A673 (cell line): ENCODE data around the gene OXSM. TPM values are rescaled to one million over a fixed set of nuclear protein-coding genes. Genes with fewer than 3 reads are reported as not detected.

Experiments
- BruUV-seq: library from RNA; stranded (reverse); fragments of 400-500 nt; replicated peaks from 2 replicates; lab custom pipeline; 2021; lab: Mats Ljungman, UMichigan
- CTCF ChIA-PET: fragments of 300-600 bp; sonication (Branson Sonifier 250); formaldehyde crosslinking; loops from one replicate; lab custom pipeline; 2022; ENCODE audit warnings: antibody characterized with exemption; lab: Charles Lee
- POLR2A ChIA-PET: fragments of 300-600 bp; sonication (Branson Sonifier 250); formaldehyde crosslinking; loops from one replicate; lab custom pipeline; 2022; ENCODE audit warnings: antibody characterized with exemption; ENCODE audit not compliant: low non-redundant PET; lab: Charles Lee
- DNase-seq: peaks from one replicate; pipeline ENCODE4 v3.0.0-alpha.2; 2015; ENCODE audit warnings: low spot score
- H3K27ac ChIP-seq: fragments of 200-600 bp; sonication (generic); 2 replicates; pipeline ENCODE4 v1.5.1; 2016; ENCODE audit warnings: mixed run types, low read depth, mild to moderate bottlenecking, mixed read lengths, antibody characterized with exemption, low read length; ENCODE audit not compliant: poor library complexity, severe bottlenecking
- H3K27me3 ChIP-seq: fragments of 200-600 bp; sonication (generic); replicated peaks from 2 replicates; pipeline ENCODE4 v1.6.1; 2017; ENCODE audit warnings: mixed run types, low read depth, mild to moderate bottlenecking, mixed read lengths, antibody characterized with exemption, low read length; ENCODE audit not compliant: insufficient read depth, poor library complexity
- H3K36me3 ChIP-seq: fragments of 200-600 bp; sonication (generic); 2 replicates; pipeline ENCODE4 v1.6.1; 2016; ENCODE audit warnings: mixed run types, mild to moderate bottlenecking, mixed read lengths, antibody characterized with exemption, low read length; ENCODE audit not compliant: insufficient read depth, poor library complexity, severe bottlenecking
- H3K4me1 ChIP-seq: fragments of 200-600 bp; sonication (generic); 2 replicates; pipeline ENCODE4 v1.6.1; 2017; ENCODE audit warnings: mixed run types, mild to moderate bottlenecking, mixed read lengths, antibody characterized with exemption, low read length; ENCODE audit not compliant: insufficient read depth, poor library complexity, severe bottlenecking
- H3K4me3 ChIP-seq: fragments of 200-600 bp; sonication (generic); 2 replicates; pipeline ENCODE4 v1.5.1; 2016; ENCODE audit warnings: low read depth, mixed run types, mild to moderate bottlenecking, mixed read lengths, low read length; ENCODE audit not compliant: poor library complexity, severe bottlenecking
- H3K9me3 ChIP-seq: fragments of 200-600 bp; sonication (generic); 2 replicates; pipeline ENCODE4 v1.6.1; 2016; ENCODE audit warnings: mixed run types, low read depth, mild to moderate bottlenecking, mixed read lengths, antibody characterized with exemption, low read length; ENCODE audit not compliant: poor library complexity, severe bottlenecking
- CTCF ChIP-seq: fragments of 300-800, 200-600 bp; sonication (generic); conservative IDR thresholded peaks from 2 replicates; pipeline ENCODE4 v1.5.1; 2017; ENCODE audit warnings: low read depth, mild to moderate bottlenecking, antibody characterized with exemption, low read length, moderate library complexity, mixed read lengths
- EZH2 ChIP-seq: fragments of 200-600 bp; sonication (generic); IDR thresholded peaks from 2 replicates; pipeline ENCODE4 v1.6.1; 2017; ENCODE audit warnings: borderline replicate concordance, low read depth, mild to moderate bottlenecking, mixed read lengths, antibody characterized with exemption, low read length; ENCODE audit not compliant: poor library complexity, severe bottlenecking
- intact Hi-C: fragments of 100-400 bp; cut with micrococcal nuclease; formaldehyde crosslinking; loops from one replicate; pipeline ENCODE4 v1.10.0; 2022; ENCODE audit not compliant: unreplicated experiment
- total RNA-seq: library from RNA; stranded (reverse); gene quantifications from 2 replicates; pipeline ENCODE4 v1.2.3, GENCODE V29; 2021

OXSM gene
- total RNA-seq, 1 experiment from 2014 or later = 7.6 TPM

- Histone ChIP-seq H3K4me1 (no peaks in the 10 kb centered on the region), H3K27me3 (no peaks in the 10 kb centered on the region), H3K27ac (no peak overlapping the region), H3K9me3 (no peaks in the 10 kb centered on the region), H3K4me3 (no peak overlapping the region), H3K36me3 (peaks cover 16% of the 10 kb centered on the region)
- TF ChIP-seq CTCF (no peak), EZH2 (no peak)
- intact Hi-C loops = no loop called here
- BruUV-seq = no TSS peak
- DNase-seq = no peak
- POLR2A ChIA-PET = no interaction called here
- CTCF ChIA-PET = no interaction called here
These were observed 38.2 kb upstream of the OXSM start for GRCh38 chr3:25751725-25752124.

GRCh38 chr3:25768851-25769250, 21.0 kb upstream of the OXSM start:
- BruUV-seq = no TSS peak
- Histone ChIP-seq H3K27ac (no peak overlapping the region), H3K36me3 (peaks cover 3% of the 10 kb centered on the region), H3K27me3 (no peaks in the 10 kb centered on the region), H3K4me3 (no peak overlapping the region), H3K9me3 (peaks cover 10% of the 10 kb centered on the region), H3K4me1 (no peaks in the 10 kb centered on the region)
- no peak for DNase-seq
- ChIA-PET POLR2A (no interaction called here), CTCF (no interaction called here)
- intact Hi-C loops = no loop called here
- TF ChIP-seq EZH2 (no peak), CTCF (no peak)

- ChIA-PET CTCF (no interaction called here), POLR2A (no interaction called here)
These were observed 14.0 kb upstream of the OXSM start for GRCh38 chr3:25775936-25776335.

More at GRCh38 chr3:25775936-25776335, 14.0 kb upstream of the OXSM start:
- H3K27me3 ChIP-seq = no peaks in the 10 kb centered on the region
- BruUV-seq = no TSS peak
- TF ChIP-seq CTCF (no peak), EZH2 (no peak)
- intact Hi-C loops = no loop called here
- peaks cover 17% of the 10 kb centered on the region for H3K36me3 ChIP-seq
- no peak for DNase-seq
- H3K9me3 ChIP-seq = peaks cover 10% of the 10 kb centered on the region
- no peak overlapping the region for H3K27ac ChIP-seq
- no peak overlapping the region for H3K4me3 ChIP-seq
- H3K4me1 ChIP-seq = no peaks in the 10 kb centered on the region
